Measurements from ENCODE around the gene SMIM24.

SMIM24 gene

GRCh38 chr19:3499738-3500428, 19.6 kb upstream of the SMIM24 start:
- peak overlapping the region; percentile 99 for H3K4me3 ChIP-seq (ENCODE audit: low read depth, low read length)

GRCh38 chr19:3497757-3498520, 17.6 kb upstream of the SMIM24 start:
- no peak overlapping the region for H3K4me3 ChIP-seq (ENCODE audit: low read depth, low read length)

- H3K4me3 ChIP-seq (ENCODE audit: low read depth, low read length) = no peak overlapping the region
Observed at GRCh38 chr19:3496392-3497273, 16.3 kb upstream of the SMIM24 start.

- no peak overlapping the region for H3K4me3 ChIP-seq (ENCODE audit: low read depth, low read length)
Observed at GRCh38 chr19:3494559-3494958, 14.2 kb upstream of the SMIM24 start.

GRCh38 chr19:3494051-3494450, 13.7 kb upstream of the SMIM24 start:
- H3K4me3 ChIP-seq (ENCODE audit: low read depth, low read length) = no peak overlapping the region

GRCh38 chr19:3493651-3494050, 13.3 kb upstream of the SMIM24 start:
- H3K4me3 ChIP-seq (ENCODE audit: low read depth, low read length) = no peak overlapping the region

GRCh38 chr19:3492919-3493318, 12.6 kb upstream of the SMIM24 start:
- no peak overlapping the region for H3K4me3 ChIP-seq (ENCODE audit: low read depth, low read length)

GRCh38 chr19:3492131-3492839, 12.0 kb upstream of the SMIM24 start:
- H3K4me3 ChIP-seq (ENCODE audit: low read depth, low read length) = no peak overlapping the region

GRCh38 chr19:3491396-3492119, 11.2 kb upstream of the SMIM24 start:
- H3K4me3 ChIP-seq (ENCODE audit: low read depth, low read length) = no peak overlapping the region

GRCh38 chr19:3483226-3483628, 2.9 kb upstream of the SMIM24 start, which contains the start of gene SMIM44:
SMIM44 (minus strand) TSS chr19:3483441; CDS start chr19:3483403, 38 bp downstream.
- H3K4me3 ChIP-seq (ENCODE audit: low read depth, low read length) = no peak within 1 kb of the TSS

GRCh38 chr19:3482507-3483225, 2.3 kb upstream of the SMIM24 start:
- no peak overlapping the region for H3K4me3 ChIP-seq (ENCODE audit: low read depth, low read length)

GRCh38 chr19:3481241-3482090, 1.1 kb upstream of the SMIM24 start:
- no peak overlapping the region for H3K4me3 ChIP-seq (ENCODE audit: low read depth, low read length)

GRCh38 chr19:3479834-3480215, 500 bp downstream of the SMIM24 start:
- H3K4me3 ChIP-seq (ENCODE audit: low read depth, low read length) = no peak overlapping the region

- H3K4me3 ChIP-seq (ENCODE audit: low read depth, low read length) = no peak overlapping the region
Observed at GRCh38 chr19:3479177-3479833, 1.0 kb downstream of the SMIM24 start.

GRCh38 chr19:3478409-3479176, 1.7 kb downstream of the SMIM24 start:
- H3K4me3 ChIP-seq (ENCODE audit: low read depth, low read length) = no peak overlapping the region

- H3K4me3 ChIP-seq (ENCODE audit: low read depth, low read length) = no peak overlapping the region
Observed at GRCh38 chr19:3477951-3478350, 2.4 kb downstream of the SMIM24 start.

- H3K4me3 ChIP-seq (ENCODE audit: low read depth, low read length) = no peak overlapping the region
Observed at GRCh38 chr19:3477506-3477905, 2.8 kb downstream of the SMIM24 start.
